Measurements from ENCODE around the gene OASL. TPM values are rescaled to one million over a fixed set of nuclear protein-coding genes. Genes with fewer than 3 reads are reported as not detected.

OASL gene
- total and polyA plus RNA-seq, 9 of the 15 experiments (the other 6 are each of a cell fraction or from before 2014, with no cell fraction given) = 0.14 TPM; not detected in 8

DNA sequence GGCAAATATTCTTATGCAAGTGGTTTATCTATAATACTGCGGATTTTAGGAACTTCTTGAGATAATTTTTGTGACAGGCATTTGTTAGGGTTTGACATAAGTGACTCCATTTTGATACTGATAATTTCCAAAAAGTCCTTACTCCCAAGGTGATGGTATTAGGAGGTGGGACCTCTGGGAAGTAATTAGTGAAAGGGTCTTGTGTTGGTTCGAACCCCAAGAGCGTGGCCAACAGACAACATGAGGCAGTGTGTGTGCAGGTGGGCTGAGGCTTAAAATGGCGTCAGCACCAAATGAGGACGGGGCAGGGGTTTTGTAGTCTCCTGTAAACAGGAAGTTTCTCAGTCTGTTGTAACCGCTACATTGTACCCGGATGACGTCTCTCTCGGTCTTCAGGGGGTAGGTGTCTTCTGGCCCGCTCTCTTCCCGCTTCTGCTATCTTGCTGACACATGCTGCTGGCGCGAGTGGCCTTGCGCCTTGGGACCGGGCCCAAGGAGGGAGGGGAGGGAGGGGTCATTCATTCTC is 21.0 kb downstream of the OASL start (continued):
- TF ChIP-seq MECOM (CRISPR knock-in tag; IDR thresholded peaks at IDR 0.05) (peak; percentile 81), POLR3G (IDR thresholded peaks at IDR 0.05; ENCODE audit: extremely low read depth, insufficient read length, insufficient replicate concordance) (no peak), TEAD1 (CRISPR knock-in tag; IDR thresholded peaks at IDR 0.05) (peak in 1 of 2 experiments; percentile 88; a peak in 2 of 4 replicates), MXD1 (CRISPR knock-in tag; IDR thresholded peaks at IDR 0.05; ENCODE audit: borderline replicate concordance, poor library complexity, severe bottlenecking) (no peak), TCF3 (CRISPR knock-in tag; IDR thresholded peaks at IDR 0.05) (peak; percentile 45; the same call in 1 of the 2 replicates), RNF219 (CRISPR knock-in tag; IDR thresholded peaks at IDR 0.05) (no peak), FOS (IDR thresholded peaks at IDR 0.05; ENCODE audit: extremely low read depth, insufficient read length) (no peak), ZC3H11A (IDR thresholded peaks at IDR 0.05; ENCODE audit: low read depth, low read length) (no peak), HMG20B (CRISPR knock-in tag; IDR thresholded peaks at IDR 0.05) (no peak), ZC3H8 (IDR thresholded peaks at IDR 0.05) (no peak), CREM (IDR thresholded peaks at IDR 0.05; ENCODE audit: low read depth) (peak; percentile 85), ZKSCAN3 (CRISPR knock-in tag; IDR thresholded peaks at IDR 0.05) (peak; percentile 23; the same call in 1 of the 2 replicates)
- TF ChIP-seq, protein P1, sequence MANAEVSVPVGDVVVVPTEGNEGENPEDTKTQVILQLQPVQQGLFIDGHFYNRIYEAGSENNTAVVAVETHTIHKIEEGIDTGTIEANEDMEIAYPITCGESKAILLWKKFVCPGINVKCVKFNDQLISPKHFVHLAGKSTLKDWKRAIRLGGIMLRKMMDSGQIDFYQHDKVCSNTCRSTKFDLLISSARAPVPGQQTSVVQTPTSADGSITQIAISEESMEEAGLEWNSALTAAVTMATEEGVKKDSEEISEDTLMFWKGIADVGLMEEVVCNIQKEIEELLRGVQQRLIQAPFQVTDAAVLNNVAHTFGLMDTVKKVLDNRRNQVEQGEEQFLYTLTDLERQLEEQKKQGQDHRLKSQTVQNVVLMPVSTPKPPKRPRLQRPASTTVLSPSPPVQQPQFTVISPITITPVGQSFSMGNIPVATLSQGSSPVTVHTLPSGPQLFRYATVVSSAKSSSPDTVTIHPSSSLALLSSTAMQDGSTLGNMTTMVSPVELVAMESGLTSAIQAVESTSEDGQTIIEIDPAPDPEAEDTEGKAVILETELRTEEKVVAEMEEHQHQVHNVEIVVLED (CRISPR knock-in tag; IDR thresholded peaks at IDR 0.05) = no peak
- TF ChIP-seq, protein P2, sequence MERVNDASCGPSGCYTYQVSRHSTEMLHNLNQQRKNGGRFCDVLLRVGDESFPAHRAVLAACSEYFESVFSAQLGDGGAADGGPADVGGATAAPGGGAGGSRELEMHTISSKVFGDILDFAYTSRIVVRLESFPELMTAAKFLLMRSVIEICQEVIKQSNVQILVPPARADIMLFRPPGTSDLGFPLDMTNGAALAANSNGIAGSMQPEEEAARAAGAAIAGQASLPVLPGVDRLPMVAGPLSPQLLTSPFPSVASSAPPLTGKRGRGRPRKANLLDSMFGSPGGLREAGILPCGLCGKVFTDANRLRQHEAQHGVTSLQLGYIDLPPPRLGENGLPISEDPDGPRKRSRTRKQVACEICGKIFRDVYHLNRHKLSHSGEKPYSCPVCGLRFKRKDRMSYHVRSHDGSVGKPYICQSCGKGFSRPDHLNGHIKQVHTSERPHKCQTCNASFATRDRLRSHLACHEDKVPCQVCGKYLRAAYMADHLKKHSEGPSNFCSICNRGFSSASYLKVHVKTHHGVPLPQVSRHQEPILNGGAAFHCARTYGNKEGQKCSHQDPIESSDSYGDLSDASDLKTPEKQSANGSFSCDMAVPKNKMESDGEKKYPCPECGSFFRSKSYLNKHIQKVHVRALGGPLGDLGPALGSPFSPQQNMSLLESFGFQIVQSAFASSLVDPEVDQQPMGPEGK (CRISPR knock-in tag; IDR thresholded peaks at IDR 0.05; ENCODE audit: borderline replicate concordance) = no peak
- TF ChIP-seq, protein P3, sequence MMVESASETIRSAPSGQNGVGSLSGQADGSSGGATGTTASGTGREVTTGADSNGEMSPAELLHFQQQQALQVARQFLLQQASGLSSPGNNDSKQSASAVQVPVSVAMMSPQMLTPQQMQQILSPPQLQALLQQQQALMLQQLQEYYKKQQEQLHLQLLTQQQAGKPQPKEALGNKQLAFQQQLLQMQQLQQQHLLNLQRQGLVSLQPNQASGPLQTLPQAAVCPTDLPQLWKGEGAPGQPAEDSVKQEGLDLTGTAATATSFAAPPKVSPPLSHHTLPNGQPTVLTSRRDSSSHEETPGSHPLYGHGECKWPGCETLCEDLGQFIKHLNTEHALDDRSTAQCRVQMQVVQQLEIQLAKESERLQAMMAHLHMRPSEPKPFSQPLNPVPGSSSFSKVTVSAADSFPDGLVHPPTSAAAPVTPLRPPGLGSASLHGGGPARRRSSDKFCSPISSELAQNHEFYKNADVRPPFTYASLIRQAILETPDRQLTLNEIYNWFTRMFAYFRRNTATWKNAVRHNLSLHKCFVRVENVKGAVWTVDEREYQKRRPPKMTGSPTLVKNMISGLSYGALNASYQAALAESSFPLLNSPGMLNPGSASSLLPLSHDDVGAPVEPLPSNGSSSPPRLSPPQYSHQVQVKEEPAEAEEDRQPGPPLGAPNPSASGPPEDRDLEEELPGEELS (CRISPR knock-in tag; IDR thresholded peaks at IDR 0.05; ENCODE audit: borderline replicate concordance) = peak; percentile 40; the same call in 1 of the 2 replicates
- TF ChIP-seq, protein P4, sequence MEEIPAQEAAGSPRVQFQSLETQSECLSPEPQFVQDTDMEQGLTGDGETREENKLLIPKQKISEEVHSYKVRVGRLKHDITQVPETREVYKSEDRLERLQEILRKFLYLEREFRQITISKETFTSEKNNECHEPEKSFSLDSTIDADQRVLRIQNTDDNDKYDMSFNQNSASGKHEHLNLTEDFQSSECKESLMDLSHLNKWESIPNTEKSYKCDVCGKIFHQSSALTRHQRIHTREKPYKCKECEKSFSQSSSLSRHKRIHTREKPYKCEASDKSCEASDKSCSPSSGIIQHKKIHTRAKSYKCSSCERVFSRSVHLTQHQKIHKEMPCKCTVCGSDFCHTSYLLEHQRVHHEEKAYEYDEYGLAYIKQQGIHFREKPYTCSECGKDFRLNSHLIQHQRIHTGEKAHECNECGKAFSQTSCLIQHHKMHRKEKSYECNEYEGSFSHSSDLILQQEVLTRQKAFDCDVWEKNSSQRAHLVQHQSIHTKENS (CRISPR knock-in tag; IDR thresholded peaks at IDR 0.05) = no peak
- TF ChIP-seq, protein P5, sequence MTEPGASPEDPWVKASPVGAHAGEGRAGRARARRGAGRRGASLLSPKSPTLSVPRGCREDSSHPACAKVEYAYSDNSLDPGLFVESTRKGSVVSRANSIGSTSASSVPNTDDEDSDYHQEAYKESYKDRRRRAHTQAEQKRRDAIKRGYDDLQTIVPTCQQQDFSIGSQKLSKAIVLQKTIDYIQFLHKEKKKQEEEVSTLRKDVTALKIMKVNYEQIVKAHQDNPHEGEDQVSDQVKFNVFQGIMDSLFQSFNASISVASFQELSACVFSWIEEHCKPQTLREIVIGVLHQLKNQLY (CRISPR knock-in tag; conservative IDR thresholded peaks at IDR 0.05) = no peak
